GM06990 (cell line): ENCODE data around the gene PLCD3.

Experiments used
- DNase-seq: peaks from one replicate; pipeline ENCODE4 v3.0.0-alpha.2; 2011; ENCODE audit not compliant: insufficient read length; ENCODE audit errors: extremely low read depth
- H3K27me3 ChIP-seq: replicated peaks from 2 replicates; pipeline ENCODE4 v1.6.0; 2011; ENCODE audit warnings: low read length; ENCODE audit not compliant: control insufficient read depth, insufficient read depth
- H3K36me3 ChIP-seq: 2 replicates; pipeline ENCODE4 v1.5.1; 2011; ENCODE audit warnings: low read length; ENCODE audit not compliant: control insufficient read depth, insufficient read depth
- H3K4me3 ChIP-seq: replicated peaks from 2 replicates; pipeline ENCODE4 v1.5.1; 2011; ENCODE audit warnings: low read depth, mild to moderate bottlenecking, control low read depth, low read length
- TF ChIP-seq, protein P1 (sequence below): IDR thresholded peaks from 2 replicates; pipeline ENCODE4 v1.5.1; 2011; ENCODE audit warnings: low read length, control low read depth, mild to moderate bottlenecking, inconsistent platforms; ENCODE audit not compliant: insufficient read depth, poor library complexity, severe bottlenecking

PLCD3 gene

DNA sequence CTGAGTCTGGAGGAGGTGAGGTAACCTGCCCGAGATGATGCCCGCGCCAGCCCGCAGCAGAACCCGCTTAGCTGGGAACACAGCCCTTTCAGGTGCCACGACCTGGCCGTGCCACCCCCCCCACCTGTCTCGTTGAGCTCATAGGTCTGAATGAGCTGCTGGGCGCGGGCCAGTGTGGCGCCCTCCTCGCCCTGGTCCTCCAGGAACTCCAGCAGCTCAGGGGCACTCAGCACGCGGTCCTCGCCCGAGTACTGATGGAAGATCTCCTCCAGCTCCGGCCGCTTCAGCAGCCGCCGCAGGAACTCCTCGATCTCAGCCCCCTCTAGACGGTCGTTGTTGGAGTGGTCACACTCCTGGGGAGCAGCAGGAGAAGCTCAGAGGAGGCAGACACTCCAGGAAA is 13.6 kb downstream of the PLCD3 start:
- H3K27me3 ChIP-seq = no peaks in the 10 kb centered on the region
- H3K36me3 ChIP-seq = no peaks in the 10 kb centered on the region
- TF ChIP-seq, protein P1, sequence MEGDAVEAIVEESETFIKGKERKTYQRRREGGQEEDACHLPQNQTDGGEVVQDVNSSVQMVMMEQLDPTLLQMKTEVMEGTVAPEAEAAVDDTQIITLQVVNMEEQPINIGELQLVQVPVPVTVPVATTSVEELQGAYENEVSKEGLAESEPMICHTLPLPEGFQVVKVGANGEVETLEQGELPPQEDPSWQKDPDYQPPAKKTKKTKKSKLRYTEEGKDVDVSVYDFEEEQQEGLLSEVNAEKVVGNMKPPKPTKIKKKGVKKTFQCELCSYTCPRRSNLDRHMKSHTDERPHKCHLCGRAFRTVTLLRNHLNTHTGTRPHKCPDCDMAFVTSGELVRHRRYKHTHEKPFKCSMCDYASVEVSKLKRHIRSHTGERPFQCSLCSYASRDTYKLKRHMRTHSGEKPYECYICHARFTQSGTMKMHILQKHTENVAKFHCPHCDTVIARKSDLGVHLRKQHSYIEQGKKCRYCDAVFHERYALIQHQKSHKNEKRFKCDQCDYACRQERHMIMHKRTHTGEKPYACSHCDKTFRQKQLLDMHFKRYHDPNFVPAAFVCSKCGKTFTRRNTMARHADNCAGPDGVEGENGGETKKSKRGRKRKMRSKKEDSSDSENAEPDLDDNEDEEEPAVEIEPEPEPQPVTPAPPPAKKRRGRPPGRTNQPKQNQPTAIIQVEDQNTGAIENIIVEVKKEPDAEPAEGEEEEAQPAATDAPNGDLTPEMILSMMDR = no peak
- no peak overlapping the region for H3K4me3 ChIP-seq
- DNase-seq = no peak

DNA sequence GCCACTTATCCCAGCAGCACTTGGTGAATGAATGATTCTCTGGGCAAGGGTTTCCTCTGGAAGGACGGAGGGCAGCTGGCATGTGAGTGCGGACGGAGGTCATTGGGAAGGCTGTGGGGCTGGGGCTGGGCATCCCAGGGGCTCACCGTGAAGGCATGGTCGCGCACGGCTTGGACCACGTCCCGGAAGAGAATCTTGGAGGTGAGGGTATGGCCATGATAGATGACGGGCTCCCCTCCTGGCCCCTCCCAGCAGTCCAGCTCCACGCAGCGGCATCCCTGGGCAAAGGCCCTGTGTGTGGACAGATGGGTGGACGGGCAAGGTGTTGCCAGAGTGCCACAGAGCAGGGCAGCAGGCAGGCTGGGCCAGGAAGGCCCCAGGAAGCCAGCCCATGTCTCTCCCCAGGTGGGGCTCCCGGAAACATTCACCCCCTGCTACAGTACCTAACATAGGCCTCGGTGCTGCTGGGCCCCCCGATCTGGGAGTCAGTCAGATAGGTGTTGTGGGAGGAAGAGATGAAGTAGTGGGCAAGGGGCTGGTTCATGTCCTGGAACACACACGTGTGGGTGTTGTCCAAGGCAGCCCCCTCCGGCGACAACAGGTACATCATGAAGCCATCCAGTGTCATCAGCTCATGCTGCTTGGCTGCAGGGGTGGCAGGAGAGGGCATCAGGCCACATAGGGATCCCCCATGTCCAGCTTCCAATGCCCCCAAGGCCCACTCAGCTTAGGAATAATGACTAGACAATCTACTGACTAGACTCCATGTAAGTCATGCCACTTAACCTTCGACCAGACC is 14.3 kb downstream of the PLCD3 start:
- Histone ChIP-seq H3K4me3 (no peak overlapping the region), H3K36me3 (no peaks in the 10 kb centered on the region), H3K27me3 (no peaks in the 10 kb centered on the region)
- DNase-seq = no peak
- TF ChIP-seq, protein P1 = no peak

DNA sequence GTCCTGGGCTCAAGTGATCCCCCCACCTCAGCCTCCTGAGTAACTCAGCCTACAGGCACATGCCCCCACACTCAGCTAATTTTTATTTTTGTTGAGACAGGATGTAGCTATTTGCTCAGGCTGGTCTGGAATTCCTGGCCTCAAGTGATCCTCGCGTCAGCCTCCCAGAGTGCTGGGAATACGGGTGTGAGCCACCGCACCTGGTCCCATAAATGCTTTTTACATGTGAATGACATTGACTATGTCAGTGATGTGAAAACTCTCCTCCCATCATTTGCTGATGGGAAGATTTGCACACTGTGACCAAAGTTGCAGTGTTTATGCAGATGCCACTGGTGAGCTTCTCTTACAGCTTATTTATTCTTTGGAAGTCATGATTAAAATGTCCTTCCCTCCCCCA is 15.0 kb downstream of the PLCD3 start:
- TF ChIP-seq, protein P1 = no peak
- Histone ChIP-seq H3K36me3 (no peaks in the 10 kb centered on the region), H3K27me3 (no peaks in the 10 kb centered on the region), H3K4me3 (no peak overlapping the region)
- no peak for DNase-seq

DNA sequence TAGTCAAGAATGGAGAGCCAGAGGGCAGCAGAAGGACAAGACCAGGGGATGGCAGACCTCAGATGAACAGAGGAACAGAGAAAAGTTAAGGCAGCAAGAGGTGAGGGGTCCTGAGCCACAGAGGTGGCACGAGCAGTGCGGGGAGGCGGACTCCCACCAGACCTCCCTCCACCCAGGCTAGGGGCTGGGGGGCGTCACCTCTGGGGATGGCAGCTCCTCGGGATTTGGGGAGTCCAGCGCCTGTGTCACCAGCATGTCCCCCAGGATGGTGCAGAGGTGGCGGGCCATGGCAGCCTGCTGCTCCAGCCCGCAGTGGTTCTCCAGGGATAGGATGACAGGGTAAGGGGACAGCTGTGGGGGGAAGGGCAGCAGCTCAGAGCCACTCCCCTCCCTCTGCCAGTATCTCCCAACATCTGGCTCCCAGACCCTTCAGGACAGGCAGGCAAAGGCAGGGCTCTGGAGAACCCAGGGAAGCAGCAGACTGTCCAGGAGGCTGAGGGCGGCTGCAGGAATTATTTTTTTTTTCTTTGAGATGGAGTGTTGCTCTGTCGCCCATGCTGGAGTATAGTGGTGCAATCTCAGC is 15.8 kb downstream of the PLCD3 start:
- H3K36me3 ChIP-seq = no peaks in the 10 kb centered on the region
- DNase-seq = no peak
- no peak overlapping the region for H3K4me3 ChIP-seq
- TF ChIP-seq, protein P1 = no peak
- H3K27me3 ChIP-seq = no peaks in the 10 kb centered on the region

DNA sequence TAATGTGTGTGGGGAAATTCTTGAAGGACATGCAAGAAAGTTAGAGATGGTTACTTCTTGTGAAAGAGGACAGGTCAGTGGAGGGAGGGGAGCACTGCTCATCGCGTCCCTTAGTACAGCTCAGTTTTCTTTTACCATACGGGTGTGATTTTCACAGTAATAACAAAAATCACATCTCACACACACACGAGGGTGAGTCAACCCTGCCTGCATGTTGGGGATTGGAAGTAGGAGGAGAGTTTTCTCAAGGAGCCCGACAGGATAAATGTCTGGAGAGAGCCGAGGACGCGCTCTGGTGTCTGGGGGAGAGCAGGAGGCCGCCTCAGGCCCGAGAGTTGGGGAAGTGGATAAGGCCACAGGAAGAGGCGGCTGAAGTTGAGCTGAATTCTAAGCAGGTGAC is 16.4 kb downstream of the PLCD3 start:
- TF ChIP-seq, protein P1 = no peak
- Histone ChIP-seq H3K27me3 (no peaks in the 10 kb centered on the region), H3K4me3 (no peak overlapping the region), H3K36me3 (no peaks in the 10 kb centered on the region)
- no peak for DNase-seq
